Retinal pigment epithelial cell (primary cell): ENCODE data around the gene C3.

ENCODE experiments used
- DNase-seq: peaks from one replicate; pipeline ENCODE4 v3.0.0-alpha.2; 2010; ENCODE audit warnings: low read depth
- H3K4me3 ChIP-seq: 2 replicates; pipeline ENCODE4 v1.5.1; 2011; ENCODE audit warnings: mild to moderate bottlenecking, low read length, control low read depth, moderate library complexity
- TF ChIP-seq, protein P1 (sequence below): conservative IDR thresholded peaks from 2 replicates; pipeline ENCODE4 v1.5.1; 2011; ENCODE audit warnings: low read depth, low read length, control low read depth, inconsistent platforms

The C3 gene

DNA sequence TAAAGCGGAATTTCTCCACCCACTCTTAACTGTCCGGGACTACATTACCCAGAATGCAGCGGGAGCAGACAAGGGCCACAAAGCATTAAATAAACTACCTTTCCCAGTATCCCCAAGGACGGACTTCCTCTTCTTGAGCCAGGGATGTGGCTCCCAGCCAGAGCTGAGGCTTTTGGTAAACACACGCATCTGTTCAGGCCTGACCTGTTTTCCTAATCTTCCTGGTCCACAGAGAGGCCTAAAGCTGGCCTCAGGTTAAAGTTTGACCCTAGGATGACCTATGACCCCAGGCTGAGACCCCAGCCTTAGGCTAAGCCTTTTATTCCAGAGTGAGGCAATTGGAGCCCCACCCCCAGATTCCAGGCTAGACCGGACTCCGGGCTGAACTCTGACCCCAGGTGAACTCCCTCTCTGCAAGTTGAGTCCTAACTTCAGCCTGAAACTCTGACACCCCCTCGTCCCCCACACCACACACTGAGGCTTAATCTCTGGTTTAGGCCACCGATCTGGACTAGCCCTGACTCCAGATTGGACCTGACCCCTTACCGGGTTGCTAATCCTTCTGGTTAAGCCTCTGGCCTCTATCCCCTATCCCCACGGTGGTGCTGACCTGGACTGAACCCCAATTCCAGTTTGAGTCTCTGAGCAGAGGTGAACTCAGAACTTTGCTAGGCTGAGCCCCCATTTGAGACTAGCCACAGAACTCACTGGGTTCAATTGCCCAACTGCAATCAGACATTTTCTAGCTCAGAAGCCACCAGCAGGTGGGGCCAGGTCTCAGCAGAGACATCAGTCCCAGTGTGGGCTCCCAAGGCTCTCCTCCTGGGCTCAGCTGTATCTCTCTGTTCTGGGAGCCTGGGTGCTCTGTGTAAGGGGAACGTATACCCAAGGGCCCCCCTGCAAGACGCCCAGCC lies 17.7 kb upstream of the C3 start:
- DNase-seq, result no peak
- H3K4me3 ChIP-seq, result peak overlapping the region; percentile 18
- TF ChIP-seq, protein P1, sequence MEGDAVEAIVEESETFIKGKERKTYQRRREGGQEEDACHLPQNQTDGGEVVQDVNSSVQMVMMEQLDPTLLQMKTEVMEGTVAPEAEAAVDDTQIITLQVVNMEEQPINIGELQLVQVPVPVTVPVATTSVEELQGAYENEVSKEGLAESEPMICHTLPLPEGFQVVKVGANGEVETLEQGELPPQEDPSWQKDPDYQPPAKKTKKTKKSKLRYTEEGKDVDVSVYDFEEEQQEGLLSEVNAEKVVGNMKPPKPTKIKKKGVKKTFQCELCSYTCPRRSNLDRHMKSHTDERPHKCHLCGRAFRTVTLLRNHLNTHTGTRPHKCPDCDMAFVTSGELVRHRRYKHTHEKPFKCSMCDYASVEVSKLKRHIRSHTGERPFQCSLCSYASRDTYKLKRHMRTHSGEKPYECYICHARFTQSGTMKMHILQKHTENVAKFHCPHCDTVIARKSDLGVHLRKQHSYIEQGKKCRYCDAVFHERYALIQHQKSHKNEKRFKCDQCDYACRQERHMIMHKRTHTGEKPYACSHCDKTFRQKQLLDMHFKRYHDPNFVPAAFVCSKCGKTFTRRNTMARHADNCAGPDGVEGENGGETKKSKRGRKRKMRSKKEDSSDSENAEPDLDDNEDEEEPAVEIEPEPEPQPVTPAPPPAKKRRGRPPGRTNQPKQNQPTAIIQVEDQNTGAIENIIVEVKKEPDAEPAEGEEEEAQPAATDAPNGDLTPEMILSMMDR, result peak; percentile 79

DNA sequence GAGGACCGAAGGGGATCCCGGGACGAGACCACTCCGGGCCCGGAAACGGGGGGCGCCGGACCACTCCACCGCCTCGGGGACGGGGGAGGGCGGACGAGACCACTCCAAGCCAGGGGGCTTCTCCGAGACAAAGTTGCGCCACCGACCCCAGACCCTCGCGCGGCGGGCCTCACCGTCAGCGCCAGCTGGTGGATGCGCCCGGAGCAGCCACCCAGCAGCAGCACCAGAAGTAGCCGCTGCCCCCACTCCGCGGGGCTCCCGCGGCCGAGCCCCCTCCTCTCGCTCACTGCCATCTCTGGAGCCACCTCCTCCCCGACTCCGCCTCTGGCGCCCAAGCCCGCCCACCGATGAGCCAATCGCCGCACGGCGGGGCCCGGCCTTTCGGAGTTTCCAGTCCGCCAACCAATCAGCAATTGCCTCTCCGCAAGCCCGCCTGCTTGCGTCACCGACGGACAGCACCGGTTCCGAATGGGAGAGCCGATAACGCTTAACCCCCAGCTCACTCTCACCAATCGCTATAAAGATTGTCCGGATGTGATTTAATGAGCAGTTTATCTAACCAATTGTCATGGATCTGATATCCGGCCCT lies 16.9 kb upstream of the C3 start, which contains the start of gene GPR108:
TSS of gene GPR108 (minus strand) at position 297 of the 589 bp plus-strand sequence. CDS start at position 293, 4 bp downstream.
- TF ChIP-seq, protein P1, result no peak
- H3K4me3 ChIP-seq, result peak within 1 kb of the TSS; percentile 93
- DNase-seq, result peak; percentile 100

DNA sequence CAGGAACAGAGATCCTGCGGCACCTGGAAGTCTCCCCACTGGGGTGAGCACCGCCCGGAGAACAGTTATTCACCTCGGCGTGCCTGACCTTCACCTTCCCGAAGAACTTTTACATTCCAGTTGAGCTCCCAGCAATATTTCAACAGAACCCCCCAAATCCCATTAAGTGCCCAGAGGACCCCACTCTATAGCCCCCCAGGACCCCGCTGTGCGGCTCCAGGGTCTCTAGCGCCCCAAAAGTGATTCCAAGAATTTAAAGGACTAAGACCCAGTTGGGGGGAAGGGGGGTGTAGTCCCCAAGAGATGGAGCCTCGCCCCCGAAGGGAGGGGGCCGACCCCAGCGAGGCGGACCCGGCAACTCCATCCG lies 16.4 kb upstream of the C3 start:
- no peak for DNase-seq
- H3K4me3 ChIP-seq, result peak overlapping the region; percentile 93
- TF ChIP-seq, protein P1, result no peak

DNA sequence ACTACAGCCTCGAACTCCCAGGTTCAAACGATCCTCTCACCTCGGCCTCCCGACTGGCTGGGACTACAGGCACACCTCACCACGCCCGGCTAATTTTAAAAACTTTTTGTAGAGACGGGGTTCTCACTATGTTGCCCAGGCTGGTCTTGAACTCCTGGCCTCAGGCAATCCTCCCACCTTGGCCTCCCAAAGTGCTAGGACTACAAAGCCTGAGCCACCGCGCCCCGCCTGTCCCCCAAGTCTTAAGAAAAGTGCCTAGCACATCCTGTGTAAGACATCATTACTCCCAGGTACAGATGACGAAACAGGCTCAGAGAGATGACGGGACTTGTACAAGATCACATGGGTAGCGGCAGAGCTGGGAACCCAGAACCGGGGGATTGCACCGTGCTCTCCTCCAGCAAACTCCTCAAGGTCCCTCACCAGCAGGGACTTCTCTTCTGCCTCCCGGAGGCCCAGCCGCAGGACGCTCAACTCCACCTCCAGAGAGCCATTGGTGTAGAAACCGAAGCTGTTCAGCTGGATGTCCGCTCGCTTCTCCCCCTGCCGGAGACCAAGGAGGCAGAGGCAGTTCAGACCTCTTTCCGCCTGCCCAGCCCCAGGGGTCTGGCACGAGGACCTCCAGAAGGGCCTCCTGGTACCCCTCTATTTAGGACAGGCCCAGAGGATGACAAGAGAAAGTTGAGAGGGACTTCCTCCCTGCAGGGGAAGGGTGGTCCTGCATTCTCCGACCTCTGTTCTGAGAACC lies 15.9 kb upstream of the C3 start:
- TF ChIP-seq, protein P1, result peak; percentile 79
- DNase-seq, result peak; percentile 62
- peak overlapping the region; percentile 93 for H3K4me3 ChIP-seq

DNA sequence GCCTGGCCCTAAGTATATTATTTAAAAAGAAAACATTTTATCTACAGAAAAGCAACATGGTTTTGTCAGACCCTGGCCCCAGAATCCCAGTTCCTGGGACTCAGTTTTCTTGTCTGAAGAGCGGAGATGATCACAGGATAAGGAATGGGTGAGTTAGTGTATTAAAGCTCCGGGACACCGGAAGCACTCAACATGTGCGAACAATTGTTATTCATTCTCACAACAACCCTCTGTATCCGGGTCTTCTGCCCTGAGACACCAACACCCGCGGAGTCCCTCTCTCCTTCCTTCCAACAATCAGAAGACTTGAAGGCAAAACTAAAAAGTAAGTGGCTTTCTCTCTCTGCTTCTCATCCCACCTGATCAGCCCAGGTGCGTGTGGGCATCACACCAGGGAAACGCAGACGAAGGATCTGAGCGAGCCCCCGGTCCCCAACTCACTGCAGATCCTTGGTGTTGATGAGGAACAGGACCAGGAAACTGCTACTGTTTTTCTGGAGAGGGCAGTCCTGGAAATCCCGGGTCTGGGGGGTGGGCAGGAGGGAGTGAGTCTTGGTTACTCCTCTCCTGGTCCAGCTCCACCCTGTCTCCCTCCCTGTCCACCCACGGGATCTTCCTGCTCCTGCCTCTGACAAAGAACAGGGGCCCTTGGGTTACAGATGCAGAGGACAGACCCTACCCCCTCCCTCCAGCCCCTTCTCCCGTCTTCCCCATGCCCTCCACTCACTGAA lies 14.9 kb upstream of the C3 start:
- no peak overlapping the region for H3K4me3 ChIP-seq
- DNase-seq, result no peak

DNA sequence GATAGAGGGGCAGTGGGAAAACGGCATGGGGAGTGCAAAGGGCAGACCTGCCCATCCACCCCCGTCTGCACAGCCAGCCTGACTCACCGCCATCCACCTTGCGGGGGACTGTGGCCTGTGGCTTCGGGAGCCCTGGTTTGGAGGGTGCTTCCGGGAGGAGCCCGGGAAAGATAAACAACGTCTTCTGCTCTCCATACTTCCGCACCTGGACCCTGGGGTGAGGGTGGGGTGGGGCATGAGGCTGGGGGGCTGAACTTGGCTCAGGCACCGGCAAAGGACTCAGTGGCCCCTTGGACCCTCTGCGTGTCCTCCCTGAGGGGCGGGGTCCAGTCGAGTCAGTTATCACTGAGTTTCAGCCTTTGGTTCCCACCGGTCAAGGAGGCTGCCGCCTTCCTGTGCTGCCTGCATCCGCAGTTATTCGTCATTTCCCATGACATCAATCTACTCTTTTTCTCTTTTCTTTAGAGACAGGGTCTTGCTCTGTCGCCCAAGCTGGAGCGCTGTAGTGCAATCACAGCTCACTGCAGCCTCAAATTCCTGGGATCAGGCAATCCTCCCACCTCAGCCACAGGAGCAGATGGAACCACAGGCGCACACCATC lies 13.7 kb upstream of the C3 start:
- TF ChIP-seq, protein P1, result no peak
- H3K4me3 ChIP-seq, result no peak overlapping the region
- no peak for DNase-seq

More for the DNA sequence above, 14.9 kb upstream of the C3 start:
- TF ChIP-seq, protein P1, result no peak
